Measurements from ENCODE around the gene AMFR.

Gene AMFR

GRCh38 chr16:56408379-56409098 is 16.8 kb downstream of the AMFR start:
- TF ChIP-seq ZBTB10 (tag by site-specific recombination; IDR thresholded peaks at IDR 0.05) (no peak), ZBTB17 (tag by site-specific recombination; IDR thresholded peaks at IDR 0.05) (no peak), SP7 (tag by site-specific recombination; IDR thresholded peaks at IDR 0.05) (no peak), KLF16 (tag by site-specific recombination; IDR thresholded peaks at IDR 0.05) (no peak), ZNF558 (tag by site-specific recombination; IDR thresholded peaks at IDR 0.05) (no peak), ZNF239 (tag by site-specific recombination; IDR thresholded peaks at IDR 0.05) (no peak), ZSCAN4 (tag by site-specific recombination; IDR thresholded peaks at IDR 0.05) (no peak), ZNF223 (tag by site-specific recombination; IDR thresholded peaks at IDR 0.05) (no peak)
- TF ChIP-seq, protein P1, sequence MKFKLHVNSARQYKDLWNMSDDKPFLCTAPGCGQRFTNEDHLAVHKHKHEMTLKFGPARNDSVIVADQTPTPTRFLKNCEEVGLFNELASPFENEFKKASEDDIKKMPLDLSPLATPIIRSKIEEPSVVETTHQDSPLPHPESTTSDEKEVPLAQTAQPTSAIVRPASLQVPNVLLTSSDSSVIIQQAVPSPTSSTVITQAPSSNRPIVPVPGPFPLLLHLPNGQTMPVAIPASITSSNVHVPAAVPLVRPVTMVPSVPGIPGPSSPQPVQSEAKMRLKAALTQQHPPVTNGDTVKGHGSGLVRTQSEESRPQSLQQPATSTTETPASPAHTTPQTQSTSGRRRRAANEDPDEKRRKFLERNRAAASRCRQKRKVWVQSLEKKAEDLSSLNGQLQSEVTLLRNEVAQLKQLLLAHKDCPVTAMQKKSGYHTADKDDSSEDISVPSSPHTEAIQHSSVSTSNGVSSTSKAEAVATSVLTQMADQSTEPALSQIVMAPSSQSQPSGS (tag by site-specific recombination; IDR thresholded peaks at IDR 0.05; ENCODE audit: low read depth), result no peak
- no peak overlapping the region for H3K4me3 ChIP-seq (ENCODE audit: low read depth, low read length)
- POLR2A ChIA-PET, result no interaction called here
- H3K9me3 ChIP-seq (ENCODE audit: control insufficient read depth, insufficient read depth, low read depth, low read length), result no peaks in the 10 kb centered on the region
- CTCF ChIA-PET, result no interaction called here
- peaks cover 18 to 72% of the 10 kb centered on the region in 2 experiments; a peak in 2 of 3 replicates for H3K36me3 ChIP-seq (ENCODE audit: control insufficient read depth in 2 of 2, insufficient read depth in 1 of 2, low read length in 2 of 2)
- no peaks in the 10 kb centered on the region for H3K4me1 ChIP-seq (ENCODE audit: control insufficient read depth, insufficient read depth, low read length)
- no peak overlapping the region for H3K27ac ChIP-seq (ENCODE audit: extremely low read depth, low read depth, low read length)

DNA sequence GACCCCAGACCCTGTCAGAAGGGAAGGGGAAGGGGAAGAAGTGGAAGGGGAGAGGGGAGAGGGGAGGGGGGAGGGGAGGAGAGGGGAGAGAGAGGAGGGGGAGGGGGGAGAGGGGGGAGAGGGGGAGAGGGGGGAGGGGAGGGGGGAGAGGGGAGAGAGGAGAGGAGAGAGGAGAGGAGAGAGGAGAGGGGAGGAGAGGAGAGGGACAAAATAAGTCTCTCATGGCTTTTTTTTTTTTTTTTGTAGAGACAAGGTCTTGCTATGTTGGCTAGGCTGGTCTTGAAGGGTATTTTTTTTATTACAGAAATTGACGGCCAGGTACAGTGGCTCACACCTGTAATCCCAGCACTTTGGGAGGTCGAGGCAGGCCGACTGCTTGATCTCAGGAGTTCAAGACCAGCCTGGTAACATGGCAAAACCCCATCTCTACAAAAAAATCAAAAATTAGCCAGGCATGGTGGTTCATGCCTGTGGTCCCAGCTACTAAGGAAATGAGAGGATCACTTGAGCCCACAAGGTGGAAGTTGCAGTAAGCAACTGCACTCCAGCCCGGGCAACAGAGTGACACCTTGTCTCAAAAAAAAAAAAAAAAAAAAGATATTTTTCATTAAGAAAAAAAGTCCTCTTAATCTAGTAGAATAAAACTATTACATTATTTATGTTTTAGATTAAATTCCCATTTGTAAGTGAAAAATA is 19.2 kb downstream of the AMFR start:
- peaks cover 25 to 71% of the 10 kb centered on the region in 2 experiments; a peak in 2 of 3 replicates for H3K36me3 ChIP-seq (ENCODE audit: control insufficient read depth in 2 of 2, insufficient read depth in 1 of 2, low read length in 2 of 2)
- ChIA-PET POLR2A (no interaction called here), CTCF (no interaction called here)
- no peak overlapping the region for H3K27ac ChIP-seq (ENCODE audit: extremely low read depth, low read depth, low read length)
- no peaks in the 10 kb centered on the region for H3K4me1 ChIP-seq (ENCODE audit: control insufficient read depth, insufficient read depth, low read length)
- no peak overlapping the region for H3K4me3 ChIP-seq (ENCODE audit: low read depth, low read length)
- H3K9me3 ChIP-seq (ENCODE audit: control insufficient read depth, insufficient read depth, low read depth, low read length), result no peaks in the 10 kb centered on the region
- TF ChIP-seq ZNF580 (tag by site-specific recombination; IDR thresholded peaks at IDR 0.05), result no peak
- TF ChIP-seq ZNF558 (tag by site-specific recombination; IDR thresholded peaks at IDR 0.05), result no peak
- TF ChIP-seq, protein P2, sequence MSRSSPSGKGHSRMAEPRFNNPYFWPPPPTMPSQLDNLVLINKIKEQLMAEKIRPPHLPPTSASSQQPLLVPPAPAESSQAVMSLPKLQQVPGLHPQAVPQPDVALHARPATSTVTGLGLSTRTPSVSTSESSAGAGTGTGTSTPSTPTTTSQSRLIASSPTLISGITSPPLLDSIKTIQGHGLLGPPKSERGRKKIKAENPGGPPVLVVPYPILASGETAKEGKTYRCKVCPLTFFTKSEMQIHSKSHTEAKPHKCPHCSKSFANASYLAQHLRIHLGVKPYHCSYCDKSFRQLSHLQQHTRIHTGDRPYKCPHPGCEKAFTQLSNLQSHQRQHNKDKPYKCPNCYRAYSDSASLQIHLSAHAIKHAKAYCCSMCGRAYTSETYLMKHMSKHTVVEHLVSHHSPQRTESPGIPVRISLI (tag by site-specific recombination; IDR thresholded peaks at IDR 0.05), result no peak
- no peak for TF ChIP-seq ZNF404 (tag by site-specific recombination; IDR thresholded peaks at IDR 0.05)
- no peak for TF ChIP-seq ZNF302 (tag by site-specific recombination; IDR thresholded peaks at IDR 0.05; ENCODE audit: low read depth)
- no peak for TF ChIP-seq ZBTB44 (tag by site-specific recombination; IDR thresholded peaks at IDR 0.05)
- no peak for TF ChIP-seq FEZF1 (tag by site-specific recombination; IDR thresholded peaks at IDR 0.05)
- TF ChIP-seq, protein P3, sequence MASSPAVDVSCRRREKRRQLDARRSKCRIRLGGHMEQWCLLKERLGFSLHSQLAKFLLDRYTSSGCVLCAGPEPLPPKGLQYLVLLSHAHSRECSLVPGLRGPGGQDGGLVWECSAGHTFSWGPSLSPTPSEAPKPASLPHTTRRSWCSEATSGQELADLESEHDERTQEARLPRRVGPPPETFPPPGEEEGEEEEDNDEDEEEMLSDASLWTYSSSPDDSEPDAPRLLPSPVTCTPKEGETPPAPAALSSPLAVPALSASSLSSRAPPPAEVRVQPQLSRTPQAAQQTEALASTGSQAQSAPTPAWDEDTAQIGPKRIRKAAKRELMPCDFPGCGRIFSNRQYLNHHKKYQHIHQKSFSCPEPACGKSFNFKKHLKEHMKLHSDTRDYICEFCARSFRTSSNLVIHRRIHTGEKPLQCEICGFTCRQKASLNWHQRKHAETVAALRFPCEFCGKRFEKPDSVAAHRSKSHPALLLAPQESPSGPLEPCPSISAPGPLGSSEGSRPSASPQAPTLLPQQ (tag by site-specific recombination; IDR thresholded peaks at IDR 0.05), result no peak
- TF ChIP-seq ZIC2 (tag by site-specific recombination; IDR thresholded peaks at IDR 0.05), result no peak
- TF ChIP-seq ZNF423 (tag by site-specific recombination; IDR thresholded peaks at IDR 0.05), result no peak
- TF ChIP-seq ZNF548 (tag by site-specific recombination; IDR thresholded peaks at IDR 0.05), result no peak
- TF ChIP-seq ZNF184 (tag by site-specific recombination; IDR thresholded peaks at IDR 0.05), result no peak
- TF ChIP-seq ZNF223 (tag by site-specific recombination; IDR thresholded peaks at IDR 0.05), result no peak
- TF ChIP-seq, protein P4, sequence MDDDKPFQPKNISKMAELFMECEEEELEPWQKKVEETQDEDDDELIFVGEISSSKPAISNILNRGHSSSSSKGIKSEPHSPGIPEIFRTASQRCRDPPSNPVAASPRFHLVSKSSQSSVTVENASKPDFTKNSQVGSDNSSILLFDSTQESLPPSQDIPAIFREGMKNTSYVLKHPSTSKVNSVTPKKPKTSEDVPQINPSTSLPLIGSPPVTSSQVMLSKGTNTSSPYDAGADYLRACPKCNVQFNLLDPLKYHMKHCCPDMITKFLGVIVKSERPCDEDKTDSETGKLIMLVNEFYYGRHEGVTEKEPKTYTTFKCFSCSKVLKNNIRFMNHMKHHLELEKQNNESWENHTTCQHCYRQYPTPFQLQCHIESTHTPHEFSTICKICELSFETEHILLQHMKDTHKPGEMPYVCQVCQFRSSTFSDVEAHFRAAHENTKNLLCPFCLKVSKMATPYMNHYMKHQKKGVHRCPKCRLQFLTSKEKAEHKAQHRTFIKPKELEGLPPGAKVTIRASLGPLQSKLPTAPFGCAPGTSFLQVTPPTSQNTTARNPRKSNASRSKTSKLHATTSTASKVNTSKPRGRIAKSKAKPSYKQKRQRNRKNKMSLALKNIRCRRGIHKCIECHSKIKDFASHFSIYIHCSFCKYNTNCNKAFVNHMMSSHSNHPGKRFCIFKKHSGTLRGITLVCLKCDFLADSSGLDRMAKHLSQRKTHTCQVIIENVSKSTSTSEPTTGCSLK (tag by site-specific recombination; IDR thresholded peaks at IDR 0.05), result no peak
